ENCODE results near the gene TRIOBP. TPM values are rescaled to one million over a fixed set of nuclear protein-coding genes. Genes with fewer than 3 reads are reported as not detected.
A peak's percentile ranks its signal among the peaks of the same experiment; 100 is the strongest.

Gene TRIOBP
- total RNA-seq, 2 experiments from 2014 or later: 42.0 to 55.2 TPM

- CTCF ChIA-PET: interaction anchor here (0.6 to 5.0 kb wide), 2 partner anchors 41 to 123 kb away, joined by 3 to 23 read pairs; no protein-coding TSS in a partner anchor
- ATAC-seq: no peak
- no peaks in the 10 kb centered on the region for H3K9me3 Mint-ChIP-seq (ENCODE audit: low read depth)
- H3K4me1 Mint-ChIP-seq: peaks cover 25% of the 10 kb centered on the region
- peaks cover 36% of the 10 kb centered on the region for H3K27me3 Mint-ChIP-seq
- no peaks in the 10 kb centered on the region for H3K36me3 Mint-ChIP-seq
- H3K27ac Mint-ChIP-seq: no peak overlapping the region
- no peak overlapping the region for H3K4me3 Mint-ChIP-seq
- DNase-seq: no peak
Observed at GRCh38 chr22:37822079-37822833, 125.4 kb downstream of the TRIOBP start.

- CTCF ChIA-PET: interaction anchor here (0.7 to 5.0 kb wide), 4 partner anchors 16 to 190 kb away, joined by 3 to 23 read pairs (median 4); no protein-coding TSS in a partner anchor
- Mint-ChIP-seq H3K27ac (no peak within 1 kb of the TSS), H3K9me3 (ENCODE audit: low read depth) (no peaks in the 10 kb centered on the region), H3K4me1 (peaks cover 15% of the 10 kb centered on the region), H3K4me3 (peak within 1 kb of the TSS; percentile 69), H3K36me3 (peaks cover 4% of the 10 kb centered on the region), H3K27me3 (peaks cover 36% of the 10 kb centered on the region)
- no peak for DNase-seq
- ATAC-seq: no peak
Observed at GRCh38 chr22:37823134-37823985, 126.5 kb downstream of the TRIOBP start, which contains the start of gene GALR3. Gene GALR3, plus strand, starts transcription at chr22:37823382. Its CDS starts 25 bp downstream, at chr22:37823407.

- CTCF ChIA-PET: interaction anchor here (0.6 to 5.0 kb wide), 6 partner anchors 10 to 140 kb away, joined by 3 to 23 read pairs (median 4); partner anchors contain the start of gene ANKRD54
- no peaks in the 10 kb centered on the region for H3K9me3 Mint-ChIP-seq (ENCODE audit: low read depth)
- H3K27me3 Mint-ChIP-seq: peaks cover 24% of the 10 kb centered on the region
- H3K36me3 Mint-ChIP-seq: peaks cover 10% of the 10 kb centered on the region
- no peak for DNase-seq
- H3K4me1 Mint-ChIP-seq: peaks cover 9% of the 10 kb centered on the region
- H3K27ac Mint-ChIP-seq: no peak overlapping the region
- H3K4me3 Mint-ChIP-seq: peak overlapping the region; percentile 69
- ATAC-seq: peak; percentile 72
Observed at GRCh38 chr22:37824674-37825641, 128.1 kb downstream of the TRIOBP start.

Other genes starting within 250 kb of the TRIOBP start
- gene MFNG, start 210.7 kb upstream of the TRIOBP start, total RNA-seq: 100 to 1,000 TPM; 196 to 220 TPM
- under 1 TPM in 1 of 2 experiments, not detected in 1; 0.16 TPM for gene CARD10, start 177.6 kb upstream of the TRIOBP start, total RNA-seq
- gene CDC42EP1, start 136.6 kb upstream of the TRIOBP start, total RNA-seq: under 1 TPM; 0.42 to 0.47 TPM
- gene LGALS2, start 117.0 kb upstream of the TRIOBP start, total RNA-seq: not detected
- gene GGA1, start 88.2 kb upstream of the TRIOBP start, total RNA-seq: 10 to 100 TPM; 76.9 to 85.9 TPM
- gene SH3BP1, start 57.4 kb upstream of the TRIOBP start, total RNA-seq: 100 to 1,000 TPM; 231 to 275 TPM
- 10 to 100 TPM; 25.9 to 32.6 TPM for gene PDXP, start 38.3 kb upstream of the TRIOBP start, total RNA-seq
- gene LGALS1, start 21.4 kb upstream of the TRIOBP start, total RNA-seq: 1,000 to 10,000 TPM; 1,392 to 1,515 TPM
- 10 to 100 TPM; 49.9 to 53.3 TPM for gene NOL12, start 10.7 kb upstream of the TRIOBP start, total RNA-seq
- 10 to 100 TPM; 14.9 to 18.3 TPM for gene GCAT, start 110.9 kb downstream of the TRIOBP start, total RNA-seq
- not detected for gene GALR3, start 126.3 kb downstream of the TRIOBP start, total RNA-seq
- gene ANKRD54, start 147.3 kb downstream of the TRIOBP start, total RNA-seq: 10 to 100 TPM; 27.2 to 31.2 TPM
- gene EIF3L, start 152.4 kb downstream of the TRIOBP start, total RNA-seq: 100 to 1,000 TPM; 218 to 370 TPM
- 10 to 100 TPM; 19.7 to 23.1 TPM for gene MICALL1, start 209.2 kb downstream of the TRIOBP start, total RNA-seq

Data from activated CD8-positive, alpha-beta memory T cell treated with anti-CD3 and anti-CD28 coated beads, Interleukin-2, amount 10 ng/mL, durations not matched to agents 7 days and 5 days (primary cell).